NB4 (cell line): Measurements from ENCODE around the gene NOA1.

ENCODE experiments used
- CTCF ChIP-seq: IDR thresholded peaks from one replicate; pipeline ENCODE4 v1.5.1; 2012; ENCODE audit warnings: low read depth, low read length
- MAX ChIP-seq: IDR thresholded peaks from 2 replicates; pipeline ENCODE4 v1.6.1; 2011; ENCODE audit warnings: low read depth, low read length
- POLR2A ChIP-seq: IDR thresholded peaks from 2 replicates; pipeline ENCODE4 v1.6.1; 2011; ENCODE audit warnings: mild to moderate bottlenecking; ENCODE audit not compliant: insufficient read length; ENCODE audit errors: extremely low read depth

GRCh38 chr4:56931924-56932323 is 45.5 kb downstream of the NOA1 start:
- TF ChIP-seq CTCF (no peak), MAX (no peak), POLR2A (no peak)
